MM.1S (cell line): Measurements from ENCODE around the gene PRR13.
A peak's percentile ranks its signal among the peaks of the same experiment; 100 is the strongest.

ENCODE experiments used
- DNase-seq: peaks from one replicate; pipeline ENCODE4 v3.0.0-alpha.2; 2015
- H2AFZ ChIP-seq: fragments of 300-600 bp; sonication (generic); 2 replicates; pipeline ENCODE4 v1.6.0; 2016; ENCODE audit warnings: antibody characterized with exemption, low read length
- H3F3A ChIP-seq: fragments of 300-600 bp; sonication (generic); 2 replicates; pipeline ENCODE4 v1.6.1; 2016; ENCODE audit warnings: mild to moderate bottlenecking, antibody characterized with exemption, low read length, moderate library complexity, mixed read lengths; ENCODE audit not compliant: insufficient read depth
- H3K27ac ChIP-seq: fragments of 300-600 bp; sonication (generic); 2 replicates; pipeline ENCODE4 v1.5.1; 2016; ENCODE audit warnings: mild to moderate bottlenecking, low read length
- H3K27me3 ChIP-seq: fragments of 300-600 bp; sonication (generic); replicated peaks from 2 replicates; pipeline ENCODE4 v1.6.0; 2016; ENCODE audit warnings: low read length; ENCODE audit not compliant: insufficient read depth
- H3K36me3 ChIP-seq: fragments of 300-600 bp; sonication (generic); replicated peaks from 2 replicates; pipeline ENCODE4 v1.6.1; 2016; ENCODE audit warnings: mild to moderate bottlenecking, low read length, mixed read lengths; ENCODE audit not compliant: insufficient read depth
- H3K4me1 ChIP-seq: fragments of 300-600 bp; sonication (generic); 2 replicates; pipeline ENCODE4 v1.6.1; 2016; ENCODE audit warnings: low read length, mixed read lengths
- H3K4me2 ChIP-seq: fragments of 300-600 bp; sonication (generic); 2 replicates; pipeline ENCODE4 v1.6.0; 2016; ENCODE audit warnings: low read depth, low read length
- H3K4me3 ChIP-seq: fragments of 300-600 bp; sonication (generic); 2 replicates; pipeline ENCODE4 v1.5.1; 2016; ENCODE audit warnings: low read length, mixed read lengths
- H3K79me2 ChIP-seq: fragments of 300-600 bp; sonication (generic); 2 replicates; pipeline ENCODE4 v1.6.1; 2016; ENCODE audit warnings: mixed run types, low read length, mixed read lengths
- H3K9ac ChIP-seq: fragments of 300-600 bp; sonication (generic); 2 replicates; pipeline ENCODE4 v1.6.1; 2016; ENCODE audit warnings: low read length, mixed read lengths
- H3K9me2 ChIP-seq: fragments of 300-600 bp; sonication (generic); replicated peaks from 2 replicates; pipeline ENCODE4 v1.6.1; 2016; ENCODE audit warnings: mild to moderate bottlenecking, low read length, mixed read lengths; ENCODE audit not compliant: insufficient read depth
- H3K9me3 ChIP-seq: fragments of 300-600 bp; sonication (generic); replicated peaks from 2 replicates; pipeline ENCODE4 v1.6.1; 2016; ENCODE audit warnings: mild to moderate bottlenecking, low read length, mixed read lengths; ENCODE audit not compliant: insufficient read depth
- H4K20me1 ChIP-seq: fragments of 300-600 bp; sonication (generic); 2 replicates; pipeline ENCODE4 v1.6.1; 2016; ENCODE audit warnings: mild to moderate bottlenecking, low read length, moderate library complexity, mixed read lengths; ENCODE audit not compliant: insufficient read depth
- EZH2 ChIP-seq: fragments of 300-600 bp; sonication (generic); optimal IDR thresholded peaks from 2 replicates; pipeline ENCODE3; 2017; ENCODE audit warnings: low read depth, mild to moderate bottlenecking, antibody characterized with exemption, low read length, mixed read lengths
- EZH2phosphoT487 ChIP-seq: fragments of 300-600 bp; sonication (generic); IDR thresholded peaks from 2 replicates; pipeline ENCODE4 v1.6.1; 2018; ENCODE audit warnings: antibody characterized with exemption, low read length
- TF ChIP-seq, protein P1 (sequence below): fragments of 300-600 bp; sonication (generic); IDR thresholded peaks from 2 replicates; pipeline ENCODE4 v1.5.1; 2016; ENCODE audit warnings: antibody characterized with exemption, low read length, mixed read lengths

Gene PRR13

DNA sequence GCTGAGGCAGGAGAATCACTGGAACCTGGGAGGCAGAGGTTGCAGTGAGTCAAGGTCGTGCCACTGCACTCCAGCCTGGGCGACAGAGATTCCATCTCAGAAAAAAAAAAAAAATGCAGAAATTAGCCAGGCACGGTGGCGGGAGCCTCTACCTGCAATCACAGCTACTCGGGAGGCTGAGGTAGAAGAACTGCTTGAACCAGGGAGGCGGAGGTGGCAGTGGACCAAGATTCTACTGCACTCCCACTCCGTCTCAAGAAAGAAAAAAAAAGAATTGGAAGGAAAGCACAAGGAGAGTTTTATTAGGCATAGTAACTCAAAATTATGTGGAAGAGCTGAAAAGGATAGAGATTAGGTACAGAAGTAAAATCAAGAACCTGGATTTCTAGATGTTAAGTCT is 38.7 kb upstream of the PRR13 start:
- H3K27me3 ChIP-seq = no peaks in the 10 kb centered on the region
- peaks cover 10% of the 10 kb centered on the region; the same call in 1 of the 2 replicates for H3K36me3 ChIP-seq
- no peaks in the 10 kb centered on the region for H3K9me2 ChIP-seq
- no peak for DNase-seq
- no peaks in the 10 kb centered on the region for H3K9me3 ChIP-seq
- no peak overlapping the region for H3K27ac ChIP-seq
- no peak overlapping the region for H3K4me3 ChIP-seq
- no peak overlapping the region for H2AFZ ChIP-seq
- H3F3A ChIP-seq = no peaks in the 10 kb centered on the region
- H3K4me1 ChIP-seq = no peaks in the 10 kb centered on the region
- H3K79me2 ChIP-seq = peaks cover 75% of the 10 kb centered on the region
- no peaks in the 10 kb centered on the region for H4K20me1 ChIP-seq
- H3K4me2 ChIP-seq = no peak overlapping the region
- no peak for TF ChIP-seq EZH2phosphoT487
- no peak for TF ChIP-seq EZH2
- TF ChIP-seq, protein P1, sequence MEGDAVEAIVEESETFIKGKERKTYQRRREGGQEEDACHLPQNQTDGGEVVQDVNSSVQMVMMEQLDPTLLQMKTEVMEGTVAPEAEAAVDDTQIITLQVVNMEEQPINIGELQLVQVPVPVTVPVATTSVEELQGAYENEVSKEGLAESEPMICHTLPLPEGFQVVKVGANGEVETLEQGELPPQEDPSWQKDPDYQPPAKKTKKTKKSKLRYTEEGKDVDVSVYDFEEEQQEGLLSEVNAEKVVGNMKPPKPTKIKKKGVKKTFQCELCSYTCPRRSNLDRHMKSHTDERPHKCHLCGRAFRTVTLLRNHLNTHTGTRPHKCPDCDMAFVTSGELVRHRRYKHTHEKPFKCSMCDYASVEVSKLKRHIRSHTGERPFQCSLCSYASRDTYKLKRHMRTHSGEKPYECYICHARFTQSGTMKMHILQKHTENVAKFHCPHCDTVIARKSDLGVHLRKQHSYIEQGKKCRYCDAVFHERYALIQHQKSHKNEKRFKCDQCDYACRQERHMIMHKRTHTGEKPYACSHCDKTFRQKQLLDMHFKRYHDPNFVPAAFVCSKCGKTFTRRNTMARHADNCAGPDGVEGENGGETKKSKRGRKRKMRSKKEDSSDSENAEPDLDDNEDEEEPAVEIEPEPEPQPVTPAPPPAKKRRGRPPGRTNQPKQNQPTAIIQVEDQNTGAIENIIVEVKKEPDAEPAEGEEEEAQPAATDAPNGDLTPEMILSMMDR = no peak
- no peak overlapping the region for H3K9ac ChIP-seq

DNA sequence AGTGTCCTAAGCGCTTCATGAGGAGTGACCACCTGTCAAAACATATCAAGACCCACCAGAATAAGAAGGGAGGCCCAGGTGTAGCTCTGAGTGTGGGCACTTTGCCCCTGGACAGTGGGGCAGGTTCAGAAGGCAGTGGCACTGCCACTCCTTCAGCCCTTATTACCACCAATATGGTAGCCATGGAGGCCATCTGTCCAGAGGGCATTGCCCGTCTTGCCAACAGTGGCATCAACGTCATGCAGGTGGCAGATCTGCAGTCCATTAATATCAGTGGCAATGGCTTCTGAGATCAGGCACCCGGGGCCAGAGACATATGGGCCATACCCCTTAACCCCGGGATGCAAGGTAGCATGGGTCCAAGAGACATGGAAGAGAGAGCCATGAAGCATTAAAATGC is 30.6 kb upstream of the PRR13 start:
- Histone ChIP-seq H3K4me1 (peaks cover 17% of the 10 kb centered on the region), H3K9me2 (no peaks in the 10 kb centered on the region), H3K36me3 (peaks cover 3% of the 10 kb centered on the region; the same call in 1 of the 2 replicates), H3K4me3 (no peak overlapping the region), H3K9me3 (no peaks in the 10 kb centered on the region), H2AFZ (no peak overlapping the region), H3K79me2 (peaks cover 13% of the 10 kb centered on the region), H3K9ac (no peak overlapping the region), H3K27ac (no peak overlapping the region), H3F3A (peaks cover 6% of the 10 kb centered on the region; the same call in 1 of the 2 replicates), H4K20me1 (no peaks in the 10 kb centered on the region), H3K4me2 (no peak overlapping the region), H3K27me3 (no peaks in the 10 kb centered on the region)
- TF ChIP-seq EZH2phosphoT487 = no peak
- TF ChIP-seq EZH2 = no peak
- TF ChIP-seq, protein P1 = no peak
- DNase-seq = no peak

DNA sequence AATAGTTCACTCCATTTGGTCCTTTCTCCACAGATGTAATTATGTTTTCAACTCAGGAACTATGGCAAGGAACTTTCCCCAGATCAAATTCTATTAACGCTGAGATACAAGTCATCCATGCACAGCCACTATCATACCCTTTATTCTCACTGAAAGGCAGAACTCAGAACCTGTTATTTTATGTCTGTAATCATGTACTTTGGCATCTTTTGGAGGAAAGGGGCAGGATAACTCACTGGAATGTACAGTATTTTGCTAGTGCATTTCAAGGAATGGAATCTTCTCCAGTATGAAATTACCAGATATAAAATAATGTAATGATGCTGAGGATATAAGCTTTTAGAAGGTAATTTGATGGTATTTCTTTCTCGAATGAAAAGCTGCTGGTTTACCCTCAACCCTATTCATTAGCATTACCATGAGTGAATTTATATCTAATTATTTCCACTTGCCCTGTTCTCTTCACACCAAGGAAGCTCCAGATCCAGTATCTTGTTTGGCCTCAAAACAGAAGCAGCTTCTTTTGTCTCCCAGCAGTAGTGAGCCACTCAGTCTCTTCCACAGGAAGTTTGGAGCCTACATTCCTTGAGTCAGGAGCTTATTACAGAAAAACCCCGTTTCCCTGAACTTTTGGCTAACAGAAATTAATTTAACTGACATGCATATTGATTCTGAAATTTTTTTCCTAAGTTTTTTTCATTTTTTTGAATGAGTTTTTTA is 27.9 kb upstream of the PRR13 start:
- TF ChIP-seq EZH2phosphoT487 (no peak), EZH2 (no peak)
- TF ChIP-seq, protein P1 = no peak
- H3K36me3 ChIP-seq = no peaks in the 10 kb centered on the region; the same call in 1 of the 2 replicates
- H3K9me3 ChIP-seq = no peaks in the 10 kb centered on the region
- peaks cover 17% of the 10 kb centered on the region for H3K4me1 ChIP-seq
- H3K9ac ChIP-seq = no peak overlapping the region
- H2AFZ ChIP-seq = no peak overlapping the region
- H3K4me2 ChIP-seq = peak overlapping the region; percentile 68; the same call in 1 of the 2 replicates
- DNase-seq = no peak
- no peaks in the 10 kb centered on the region for H4K20me1 ChIP-seq
- no peak overlapping the region for H3K4me3 ChIP-seq
- H3K27ac ChIP-seq = no peak overlapping the region
- no peaks in the 10 kb centered on the region for H3K9me2 ChIP-seq
- H3K79me2 ChIP-seq = 0 out of 2 replicates have a peak, but pooled peaks cover 8% of the 10 kb centered on the region
- no peaks in the 10 kb centered on the region for H3K27me3 ChIP-seq
- peaks cover 6% of the 10 kb centered on the region; the same call in 1 of the 2 replicates for H3F3A ChIP-seq
